Motor neuron (in vitro differentiated cells): ENCODE measurements around the gene DUSP5. TPM values are rescaled to one million over a fixed set of nuclear protein-coding genes. Genes with fewer than 3 reads are reported as not detected.
"Not testable (repeated sequence)": the region's sequence is repeated elsewhere in the genome, so short reads cannot be mapped to it uniquely, and the experiment has no call there.

Experiments
- ATAC-seq, 8 experiments: fragments of 200-7000 bp; cut with Tn5 transposase; replicated peaks in 6 of 8; 2 replicates each; pipeline ENCODE4 v1.8.0; 2021; ENCODE audit warnings: mild to moderate bottlenecking in 8 of 8, moderate library complexity in 8 of 8
- H3K27ac ChIP-seq, 2 donors: fragments of 250-450 bp; sonication (Bioruptor Pico); 2 replicates each; pipeline ENCODE4 v1.9.0; 2021; ENCODE audit warnings: antibody characterized with exemption in 2 of 2, mild to moderate bottlenecking in 2 of 2, moderate library complexity in 1 of 2
- H3K4me1 ChIP-seq, 2 donors: fragments of 250-450 bp; sonication (Bioruptor Pico); replicated peaks in 1 of 2; 2 replicates each; pipeline ENCODE4 v1.6.1; 2021; ENCODE audit warnings: antibody characterized with exemption in 2 of 2, mild to moderate bottlenecking in 2 of 2, moderate library complexity in 1 of 2
- H3K4me3 ChIP-seq, 5 donors: fragments of 250-450 bp; sonication (Bioruptor Pico); 2 replicates each; pipeline ENCODE4 v1.9.0; 2021; ENCODE audit warnings: antibody characterized with exemption in 5 of 5, mild to moderate bottlenecking in 5 of 5, moderate library complexity in 4 of 5
- WGBS, 10 experiments: fragments of 450-650 bp; shearing (Covaris generic); methylation state at CpG; one replicate each; pipeline ENCODE4 v1.0.0; 2022; 5-methylcytosine and 5-hydroxymethylcytosine counted together
- in situ Hi-C, 9 experiments: fragments of 400-800 bp; cut with MboI; loops; one replicate each; pipeline ENCODE4 v1.15.0; 2021; ENCODE audit warnings: low sequenced_read_pairs in 9 of 9, low pct_unique_long_range_greater_than_20kb in 2 of 9; ENCODE audit not compliant: unreplicated experiment in 9 of 9
- total RNA-seq, 8 experiments: library from RNA; unstranded; fragments of 300-600 nt; gene quantifications; 2 replicates each; pipeline versions ENCODE4 v1.2.3 to v1.2.4, GENCODE V29; 2022

The DUSP5 gene
- total RNA-seq, 8 experiments from 2014 or later = 2.5 to 24.4 (median 4.1) TPM

DNA sequence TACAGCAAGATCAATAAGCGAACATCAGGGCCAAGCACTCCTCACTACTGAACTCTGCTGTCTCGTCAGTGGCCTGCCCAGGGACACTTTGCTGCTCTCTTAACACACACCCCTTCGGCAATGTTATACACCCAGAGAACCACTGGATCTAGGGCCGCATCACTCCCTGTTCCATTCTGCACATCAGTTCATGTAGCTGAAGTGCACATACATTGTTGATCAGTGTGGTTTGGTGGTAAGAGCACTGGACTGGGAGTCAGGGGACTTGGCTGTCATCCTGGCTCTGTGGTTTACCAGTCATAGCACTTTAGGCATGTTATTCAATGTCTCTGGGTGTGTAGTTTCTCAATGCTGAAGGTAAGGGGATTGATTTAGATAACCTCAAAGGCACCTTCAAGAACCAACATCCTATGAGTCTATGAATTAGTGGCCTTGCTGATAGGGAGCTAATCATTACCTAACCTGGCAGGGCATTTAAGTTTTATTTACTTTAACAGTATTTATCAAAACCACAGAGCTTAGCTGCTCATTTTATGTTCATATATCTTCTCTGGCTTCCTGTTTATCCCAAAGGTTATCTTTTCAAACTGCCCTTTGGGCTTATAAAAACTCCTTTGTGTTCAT is 24.8 kb downstream of the DUSP5 start:
- in situ Hi-C loops = no loop called here
- WGBS, 10 experiments = 80 to 100% (median 83%) methylated on average over 1 to 3 of the region's 4 CpGs; no CpG with 5 or more reads in 5 of the 10 experiments
- ATAC-seq = no peak
- Histone ChIP-seq H3K27ac (no peak overlapping the region), H3K4me1 (no peaks in the 10 kb centered on the region), H3K4me3 (no peak overlapping the region)

DNA sequence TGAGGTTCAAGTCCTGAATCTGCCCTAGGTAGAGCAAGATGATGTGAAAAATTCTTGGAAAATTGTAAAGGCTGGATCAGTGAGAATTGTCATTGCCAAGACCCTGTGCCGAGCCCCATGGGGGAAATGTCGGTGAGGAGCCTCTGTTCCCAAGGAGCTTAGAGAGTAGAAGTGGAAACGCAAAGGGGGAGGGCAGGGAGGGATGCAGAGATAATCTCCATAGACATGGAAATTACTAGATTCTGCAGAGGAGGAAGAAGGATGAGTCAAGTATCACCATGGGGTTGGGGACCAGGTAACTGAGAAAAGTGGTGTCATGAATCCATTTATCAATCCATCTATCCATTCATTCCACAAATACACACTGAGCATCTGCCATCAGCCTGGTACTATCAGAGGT is 26.0 kb downstream of the DUSP5 start:
- no peak for ATAC-seq
- Histone ChIP-seq H3K4me1 (no peaks in the 10 kb centered on the region), H3K4me3 (no peak overlapping the region), H3K27ac (no peak overlapping the region)
- in situ Hi-C loops = no loop called here
- WGBS, 10 experiments = 8 to 100% (median 52%) methylated on average over 1 to 3 of the region's 3 CpGs; no CpG with 5 or more reads in 3 of the 10 experiments

DNA sequence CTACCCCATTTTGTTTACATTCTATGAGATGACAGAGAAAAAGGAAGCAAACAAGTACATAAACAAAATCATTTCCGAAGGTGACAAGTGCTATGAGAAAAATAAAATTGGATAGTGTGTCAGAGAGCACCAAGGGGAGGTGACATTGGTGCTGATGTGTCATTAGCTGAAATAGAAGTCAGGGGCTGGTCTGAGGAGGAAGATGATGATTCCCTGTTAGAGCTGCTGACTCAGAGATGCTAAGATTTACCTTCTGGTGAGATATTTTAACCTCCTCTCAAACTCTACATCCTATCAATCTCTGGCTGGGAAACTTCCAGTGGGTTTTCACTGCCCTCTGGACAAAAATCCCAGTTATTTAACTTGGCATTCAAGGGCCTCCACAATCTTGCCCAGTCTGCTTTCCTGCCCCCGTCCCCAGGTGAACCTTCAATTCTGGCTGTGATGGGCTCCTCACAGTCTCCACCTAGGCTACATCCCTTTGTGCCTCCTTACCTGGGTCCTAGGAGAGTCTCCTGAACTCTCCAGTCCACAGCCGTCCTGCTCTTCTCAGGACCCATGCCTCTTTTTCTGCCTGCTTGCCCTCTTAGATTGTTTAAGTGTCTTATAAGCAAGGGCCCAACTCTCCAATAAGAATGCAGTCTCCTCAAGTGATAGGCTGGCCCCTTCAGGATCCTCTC is 26.6 kb downstream of the DUSP5 start:
- no peak overlapping the region for H3K4me3 ChIP-seq
- WGBS, 10 experiments = 40 to 100% (median 86%) methylated on average over 1 to 3 of the region's 3 CpGs; no CpG with 5 or more reads in 2 of the 10 experiments
- ATAC-seq = no peak
- H3K27ac ChIP-seq = no peak overlapping the region
- no peaks in the 10 kb centered on the region for H3K4me1 ChIP-seq
- in situ Hi-C loops = no loop called here

DNA sequence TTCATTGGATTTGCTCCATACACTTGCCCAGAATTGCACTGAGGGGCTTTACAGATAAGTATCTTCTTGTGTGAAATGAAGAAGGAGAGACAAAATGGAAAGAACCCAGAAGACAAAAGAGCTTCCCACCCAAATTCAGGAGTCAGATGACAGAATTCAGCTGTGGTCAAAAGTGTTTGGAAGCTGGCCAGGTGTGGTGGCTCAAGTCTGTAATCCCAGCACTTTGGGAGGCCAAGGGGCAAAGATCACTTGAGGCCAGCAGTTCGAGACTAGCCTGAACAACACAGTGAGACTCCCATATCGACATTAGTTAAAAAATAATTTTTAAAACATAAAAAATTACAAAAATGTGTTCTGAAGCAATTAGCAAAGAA is 27.1 kb downstream of the DUSP5 start:
- no peak for ATAC-seq
- no peak overlapping the region for H3K4me3 ChIP-seq
- H3K4me1 ChIP-seq = no peaks in the 10 kb centered on the region
- in situ Hi-C loops = loop anchor here in 5 of 9 experiments (25.0 kb wide), 3 partner anchors 163 to 388 kb away; partner anchors contain the start of gene SMNDC1 (in 2 of the 5)
- no peak overlapping the region for H3K27ac ChIP-seq
- WGBS, 10 experiments = 70 to 100% (median 87%) methylated on average over 1 to 2 of the region's 2 CpGs; no CpG with 5 or more reads in 2 of the 10 experiments

DNA sequence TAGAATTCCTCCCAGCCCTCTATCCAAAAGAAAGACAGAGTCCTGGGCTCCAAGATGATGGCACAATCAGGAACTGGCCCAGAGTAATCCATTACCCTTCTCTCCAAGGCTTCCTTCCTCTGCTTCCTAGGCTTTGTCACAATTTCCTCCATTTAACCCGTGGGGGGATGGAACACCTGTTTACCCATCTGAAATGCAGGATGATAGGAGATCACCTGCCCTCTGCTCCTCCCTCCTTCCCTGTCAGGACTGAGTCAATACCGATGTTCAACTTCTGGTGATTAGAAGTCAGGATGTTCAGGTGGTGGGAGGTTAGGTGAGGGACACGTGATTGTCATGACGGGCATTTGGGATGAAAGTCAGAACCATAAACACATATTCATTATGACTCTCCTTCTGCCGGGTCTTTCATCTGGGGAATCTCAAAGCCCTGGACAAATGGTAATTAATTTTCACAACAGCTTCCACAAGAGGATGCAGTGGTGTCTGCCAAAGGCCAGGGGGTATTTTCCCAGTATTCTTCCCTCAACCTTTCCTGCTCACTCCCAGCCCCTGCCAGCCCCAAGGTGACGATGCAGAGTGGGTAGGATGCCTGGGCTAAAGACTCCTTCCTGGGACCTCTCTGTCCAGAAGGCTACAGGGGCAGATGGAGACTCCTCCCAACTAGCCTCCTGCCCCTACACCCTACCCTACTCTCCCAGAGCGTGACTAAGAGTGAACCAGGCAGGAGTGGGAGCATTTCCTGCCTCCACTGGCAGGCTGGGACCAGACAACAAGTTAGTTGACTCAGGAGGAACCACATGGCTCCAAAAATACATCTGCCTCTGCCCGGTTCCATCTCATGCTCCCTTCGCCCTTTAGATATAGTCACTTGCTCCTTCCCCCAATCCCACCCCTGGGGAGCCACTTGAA is 27.9 kb downstream of the DUSP5 start:
- H3K27ac ChIP-seq = no peak overlapping the region
- H3K4me3 ChIP-seq = no peak overlapping the region
- 39 to 100% (median 73%) methylated on average over 2 to 6 of the region's 9 CpGs; no CpG with 5 or more reads in 1 of the 10 experiments for WGBS, 10 experiments
- no peak for ATAC-seq
- in situ Hi-C loops = loop anchor here in 5 of 9 experiments (25.0 kb wide), 3 partner anchors 163 to 388 kb away; partner anchors contain the start of gene SMNDC1 (in 2 of the 5)
- no peaks in the 10 kb centered on the region for H3K4me1 ChIP-seq

DNA sequence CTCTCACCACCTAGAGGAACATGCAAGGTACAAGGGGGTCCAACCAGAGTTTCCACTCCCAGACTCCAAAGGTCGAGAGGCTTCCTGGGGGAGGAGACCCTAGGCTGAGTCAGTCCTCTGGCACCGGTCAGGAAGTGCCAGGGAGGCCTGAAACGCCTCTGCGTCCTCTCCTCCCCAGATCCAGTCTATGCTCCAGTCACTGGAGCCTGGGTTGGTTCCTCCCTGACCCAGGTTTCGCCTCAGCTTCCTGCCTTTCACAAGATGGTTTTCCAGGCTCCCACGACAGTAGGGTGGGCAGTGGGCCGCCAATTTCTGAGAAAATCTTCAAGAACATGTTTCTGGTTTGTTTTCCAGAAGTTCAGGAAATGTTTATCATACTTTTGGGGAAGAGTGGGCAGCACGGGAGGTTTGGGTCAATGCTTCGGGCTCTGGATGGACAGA is 30.0 kb downstream of the DUSP5 start:
- 20 to 100% (median 93%) methylated on average over 1 to 7 of the region's 9 CpGs; no CpG with 5 or more reads in 2 of the 10 experiments for WGBS, 10 experiments
- ATAC-seq = no peak
- in situ Hi-C loops = loop anchor here in 5 of 9 experiments (25.0 kb wide), 3 partner anchors 165 to 390 kb away; partner anchors contain the start of gene SMNDC1 (in 2 of the 5)
- Histone ChIP-seq H3K4me1 (no peaks in the 10 kb centered on the region), H3K27ac (no peak overlapping the region), H3K4me3 (no peak overlapping the region)

DNA sequence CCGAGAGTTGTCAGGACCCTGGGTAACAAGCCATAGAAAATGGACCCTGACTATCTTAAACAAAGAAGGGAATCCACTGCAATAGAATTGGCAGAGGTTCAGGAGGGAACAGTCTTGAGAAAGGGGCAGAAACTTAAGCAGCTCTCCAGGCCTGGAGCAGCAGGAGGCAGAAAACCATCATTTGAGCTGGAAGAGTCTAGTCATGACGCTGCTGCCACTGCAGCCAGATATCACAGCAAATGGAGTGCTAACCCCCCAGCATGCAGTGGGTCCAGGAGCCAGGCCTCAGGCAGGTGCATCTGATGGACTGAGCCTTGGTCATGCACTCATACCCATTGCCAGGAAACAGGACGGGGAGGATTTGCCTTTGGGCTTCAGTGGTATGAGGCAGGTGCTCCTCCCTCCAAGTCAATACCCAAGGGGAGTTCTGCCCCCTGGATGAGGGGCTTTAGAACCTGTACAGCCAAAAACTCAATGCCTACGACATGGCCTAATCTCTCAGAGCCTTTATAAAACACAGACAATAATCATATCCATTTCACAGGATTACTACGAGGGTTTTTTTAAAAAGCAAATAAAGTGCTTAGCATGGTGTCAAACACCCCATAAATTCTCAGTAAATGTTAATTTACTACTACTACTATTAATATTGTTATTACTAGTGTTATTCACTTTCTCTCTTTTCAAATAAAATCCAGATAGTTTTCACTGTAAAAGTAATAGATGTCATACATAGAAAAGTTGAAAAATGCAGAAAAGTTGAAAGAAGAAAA is 30.7 kb downstream of the DUSP5 start:
- H3K27ac ChIP-seq = no peak overlapping the region
- no peaks in the 10 kb centered on the region for H3K4me1 ChIP-seq
- no peak for ATAC-seq
- in situ Hi-C loops = loop anchor here in 5 of 9 experiments (25.0 kb wide), 3 partner anchors 166 to 391 kb away; partner anchors contain the start of gene SMNDC1 (in 2 of the 5)
- 32 to 80% (median 72%) methylated on average over 1 to 5 of the region's 5 CpGs; no CpG with 5 or more reads in 3 of the 10 experiments for WGBS, 10 experiments
- no peak overlapping the region for H3K4me3 ChIP-seq

DNA sequence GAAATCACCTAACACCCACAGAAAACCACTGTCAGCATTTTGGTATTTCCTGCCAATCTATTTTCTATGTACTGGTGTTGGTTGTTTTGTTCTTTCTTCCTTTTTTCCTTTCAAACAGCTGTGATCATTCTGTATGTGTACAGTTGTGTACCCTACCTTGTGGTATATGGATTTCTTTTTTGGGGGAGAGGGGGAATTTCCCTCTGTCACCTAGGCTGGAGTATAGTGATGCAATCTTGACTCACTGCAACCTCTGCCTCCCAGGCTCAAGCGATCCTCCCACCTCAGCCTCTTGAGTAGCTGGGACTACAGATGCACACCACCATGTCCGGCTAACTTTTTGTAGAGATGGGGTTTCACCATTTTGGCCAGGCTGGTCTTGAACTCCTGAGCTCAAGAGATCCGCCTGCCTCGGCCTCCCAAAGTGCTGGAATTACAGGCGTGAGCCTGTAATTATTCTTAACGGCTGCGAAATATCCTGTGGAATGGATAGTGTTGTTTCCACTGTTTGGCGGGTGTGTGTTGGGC is 31.4 kb downstream of the DUSP5 start:
- WGBS, 10 experiments = 40 to 100% (median 92%) methylated on average over 1 to 6 of the region's 8 CpGs; no CpG with 5 or more reads in 2 of the 10 experiments
- in situ Hi-C loops = loop anchor here in 5 of 9 experiments (25.0 kb wide), 3 partner anchors 167 to 392 kb away; partner anchors contain the start of gene SMNDC1 (in 2 of the 5)
- ATAC-seq, H3K4me1 ChIP-seq, H3K27ac ChIP-seq, H3K4me3 ChIP-seq: not testable (repeated sequence)

DNA sequence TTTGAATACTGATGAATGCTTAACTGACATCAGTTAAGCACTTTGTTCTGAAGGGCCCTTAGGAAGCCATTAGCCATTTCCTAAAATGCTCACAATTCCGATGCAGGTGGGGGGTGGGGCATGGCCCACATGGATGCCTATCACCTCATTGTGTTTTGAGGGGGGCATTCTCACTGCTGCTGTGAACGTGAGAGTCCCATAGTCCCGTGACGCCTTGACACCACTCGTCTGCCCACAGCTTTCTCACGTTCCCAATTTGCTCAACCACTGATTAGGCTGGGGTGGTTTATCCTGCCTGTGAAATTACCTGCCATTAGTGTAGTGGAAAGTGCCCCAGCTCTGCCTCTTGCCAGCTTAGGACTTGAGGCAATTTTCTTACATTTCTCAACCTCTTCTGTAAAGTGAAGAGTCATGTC is 31.9 kb downstream of the DUSP5 start:
- Histone ChIP-seq H3K4me3 (no peak overlapping the region), H3K27ac (no peak overlapping the region), H3K4me1 (no peaks in the 10 kb centered on the region)
- WGBS, 10 experiments = 0 to 80% (median 66%) methylated on average over 1 to 6 of the region's 6 CpGs; no CpG with 5 or more reads in 2 of the 10 experiments
- in situ Hi-C loops = loop anchor here in 5 of 9 experiments (25.0 kb wide), 3 partner anchors 167 to 392 kb away; partner anchors contain the start of gene SMNDC1 (in 2 of the 5)
- no peak for ATAC-seq

DNA sequence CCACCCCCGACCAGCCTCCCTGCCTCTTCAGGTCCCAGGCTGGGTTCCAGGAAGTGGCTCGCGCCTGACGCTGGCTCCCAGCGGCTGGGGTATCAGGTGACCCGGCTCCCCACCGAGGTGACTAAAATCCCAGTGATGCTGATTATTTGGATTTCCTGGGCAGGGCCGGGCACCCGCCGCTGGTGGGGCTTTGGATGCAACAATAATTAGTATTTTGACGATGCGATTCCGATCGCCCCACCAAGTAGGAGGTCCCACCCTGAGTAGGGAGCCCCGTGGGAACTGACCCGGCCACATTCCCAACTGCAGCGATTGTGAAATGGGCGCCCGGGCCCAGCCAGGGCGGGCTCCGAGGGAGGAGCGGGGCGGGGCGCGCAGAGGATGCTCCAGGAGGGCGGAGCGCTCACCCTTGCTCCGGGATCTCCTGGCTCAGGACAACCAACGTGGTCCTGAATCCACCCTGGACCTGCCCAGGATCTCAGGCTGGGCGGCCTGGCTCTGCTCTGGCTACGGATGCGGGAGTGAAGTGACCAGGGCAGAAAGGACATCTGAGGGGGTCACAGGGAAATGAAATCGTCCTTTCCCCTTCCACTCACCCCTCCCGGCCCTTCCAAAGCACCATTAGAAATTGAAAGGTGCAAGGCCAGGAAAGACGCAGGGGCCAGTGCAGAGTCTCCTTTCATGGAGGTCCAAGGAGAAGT is 32.6 kb downstream of the DUSP5 start:
- WGBS, 10 experiments = 0 to 60% (median 40%) methylated on average over 1 to 7 of the region's 35 CpGs; no CpG with 5 or more reads in 3 of the 10 experiments
- no peaks in the 10 kb centered on the region for H3K4me1 ChIP-seq
- in situ Hi-C loops = loop anchor here in 5 of 9 experiments (25.0 kb wide), 3 partner anchors 168 to 393 kb away; partner anchors contain the start of gene SMNDC1 (in 2 of the 5)
- H3K27ac ChIP-seq = no peak overlapping the region
- H3K4me3 ChIP-seq = no peak overlapping the region
- peak in 7 of 8 experiments; percentile 38 to 98 (median 65) for ATAC-seq

DNA sequence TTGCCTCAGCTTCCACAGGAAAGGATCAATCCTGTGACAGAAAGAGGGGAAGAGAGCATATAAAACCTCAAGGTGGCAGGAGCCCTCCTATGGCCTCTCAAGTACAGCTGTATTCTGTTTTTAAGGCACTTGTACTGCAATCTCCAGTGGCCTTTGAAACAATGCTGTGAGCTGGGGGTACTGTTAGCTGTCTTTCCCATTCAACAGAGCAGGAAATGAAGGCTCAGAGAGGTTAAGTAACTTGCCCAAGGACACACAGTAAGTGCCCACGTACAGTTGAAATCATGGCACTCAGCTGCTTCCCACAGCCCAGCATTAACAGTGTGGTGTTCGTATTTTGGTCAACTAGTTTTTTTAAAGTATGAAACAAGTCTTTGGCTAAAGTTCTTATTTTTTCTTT is 34.0 kb downstream of the DUSP5 start:
- in situ Hi-C loops = loop anchor here in 5 of 9 experiments (25.0 kb wide), 3 partner anchors 169 to 394 kb away; partner anchors contain the start of gene SMNDC1 (in 2 of the 5)
- 50 to 100% (median 78%) methylated on average over 1 to 2 of the region's 2 CpGs; no CpG with 5 or more reads in 5 of the 10 experiments for WGBS, 10 experiments
- H3K4me1 ChIP-seq = no peaks in the 10 kb centered on the region
- H3K27ac ChIP-seq = no peak overlapping the region
- ATAC-seq = no peak
- H3K4me3 ChIP-seq = no peak overlapping the region
